Heart left ventricle (tissue), 13 donors: ENCODE measurements around the gene COX7A2L.

Experiments
- POLR2A ChIP-seq, 2 donors: fragments of 450-650 bp; IDR thresholded peaks; one replicate each; pipeline ENCODE4 v1.6.1; 2017; ENCODE audit warnings: antibody characterized with exemption in 2 of 2, mild to moderate bottlenecking in 2 of 2, moderate library complexity in 2 of 2
- TF ChIP-seq, protein P1 (sequence below), 12 donors: fragments of 200-600 bp; sonication (generic) in 4 of 12; IDR thresholded peaks; one replicate each; pipeline versions ENCODE4 v1.5.0 to v1.8.0; 2018 to 2022; ENCODE audit warnings: antibody characterized with exemption in 12 of 12, mild to moderate bottlenecking in 5 of 12
- donor health status: ischemic (EF 13 %, LVEDD 7.1; RV severe dilation, severe dysfunction).
- donor health status: DM: no; HTN: yes; CAD: no.
- donor health status: DM: no; HTN: no; CAD: no.
- donor health status: ischemic (EF 25% LVEDD 6.9; RV normal size, moderate dysfunction).
- donor health status: ischemic (EF 25% LVEDD 5.7; RV mildly dilated, moderate dysfunction).
- donor health status: ischemic (EF 35%, LVEDD 5.7; RV mildly dilated, moderate dysfunction).
- donor health status: nonischemic (EF 11% LVEDD 7.7; RV severe dilation, severe dysfunction).
- donor health status: DM: yes; HTN: yes; CAD: no.
- donor health status: PGD.
- donor health status: ischemic (EF 29% LVEDD 5.4; RV normal size, mild dysfunction).
- donor health status: nonischemic (EF 23%, LVEDD 6.1; RV moderate dilation, normal function).

- TF ChIP-seq, protein P1, sequence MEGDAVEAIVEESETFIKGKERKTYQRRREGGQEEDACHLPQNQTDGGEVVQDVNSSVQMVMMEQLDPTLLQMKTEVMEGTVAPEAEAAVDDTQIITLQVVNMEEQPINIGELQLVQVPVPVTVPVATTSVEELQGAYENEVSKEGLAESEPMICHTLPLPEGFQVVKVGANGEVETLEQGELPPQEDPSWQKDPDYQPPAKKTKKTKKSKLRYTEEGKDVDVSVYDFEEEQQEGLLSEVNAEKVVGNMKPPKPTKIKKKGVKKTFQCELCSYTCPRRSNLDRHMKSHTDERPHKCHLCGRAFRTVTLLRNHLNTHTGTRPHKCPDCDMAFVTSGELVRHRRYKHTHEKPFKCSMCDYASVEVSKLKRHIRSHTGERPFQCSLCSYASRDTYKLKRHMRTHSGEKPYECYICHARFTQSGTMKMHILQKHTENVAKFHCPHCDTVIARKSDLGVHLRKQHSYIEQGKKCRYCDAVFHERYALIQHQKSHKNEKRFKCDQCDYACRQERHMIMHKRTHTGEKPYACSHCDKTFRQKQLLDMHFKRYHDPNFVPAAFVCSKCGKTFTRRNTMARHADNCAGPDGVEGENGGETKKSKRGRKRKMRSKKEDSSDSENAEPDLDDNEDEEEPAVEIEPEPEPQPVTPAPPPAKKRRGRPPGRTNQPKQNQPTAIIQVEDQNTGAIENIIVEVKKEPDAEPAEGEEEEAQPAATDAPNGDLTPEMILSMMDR (IDR thresholded peaks at IDR 0.05) = no peak
- TF ChIP-seq POLR2A (IDR thresholded peaks at IDR 0.05) = no peak
Measured at GRCh38 chr2:42342795-42343241, 18.2 kb downstream of the COX7A2L start.
